Motor neuron (in vitro differentiated cells): ENCODE measurements around the gene RHOD. TPM values are rescaled to one million over a fixed set of nuclear protein-coding genes. Genes with fewer than 3 reads are reported as not detected.

ENCODE experiments used
- ATAC-seq, 8 experiments: fragments of 200-7000 bp; cut with Tn5 transposase; replicated peaks in 6 of 8; 2 replicates each; pipeline ENCODE4 v1.8.0; 2021; ENCODE audit warnings: mild to moderate bottlenecking in 8 of 8, moderate library complexity in 8 of 8
- H3K27ac ChIP-seq, 2 donors: fragments of 250-450 bp; sonication (Bioruptor Pico); 2 replicates each; pipeline ENCODE4 v1.9.0; 2021; ENCODE audit warnings: antibody characterized with exemption in 2 of 2, mild to moderate bottlenecking in 2 of 2, moderate library complexity in 1 of 2
- H3K4me1 ChIP-seq, 2 donors: fragments of 250-450 bp; sonication (Bioruptor Pico); replicated peaks in 1 of 2; 2 replicates each; pipeline ENCODE4 v1.6.1; 2021; ENCODE audit warnings: antibody characterized with exemption in 2 of 2, mild to moderate bottlenecking in 2 of 2, moderate library complexity in 1 of 2
- H3K4me3 ChIP-seq, 5 donors: fragments of 250-450 bp; sonication (Bioruptor Pico); 2 replicates each; pipeline ENCODE4 v1.9.0; 2021; ENCODE audit warnings: antibody characterized with exemption in 5 of 5, mild to moderate bottlenecking in 5 of 5, moderate library complexity in 4 of 5
- WGBS, 10 experiments: fragments of 450-650 bp; shearing (Covaris generic); methylation state at CpG; one replicate each; pipeline ENCODE4 v1.0.0; 2022; 5-methylcytosine and 5-hydroxymethylcytosine counted together
- in situ Hi-C, 9 experiments: fragments of 400-800 bp; cut with MboI; loops; one replicate each; pipeline ENCODE4 v1.15.0; 2021; ENCODE audit warnings: low sequenced_read_pairs in 9 of 9, low pct_unique_long_range_greater_than_20kb in 2 of 9; ENCODE audit not compliant: unreplicated experiment in 9 of 9
- total RNA-seq, 8 experiments: library from RNA; unstranded; fragments of 300-600 nt; gene quantifications; 2 replicates each; pipeline versions ENCODE4 v1.2.3 to v1.2.4, GENCODE V29; 2022

RHOD gene
- total RNA-seq, 8 experiments from 2014 or later = 0.24 to 10.1 (median 1.2) TPM; not detected in 4

- Histone ChIP-seq H3K27ac (no peak overlapping the region), H3K4me3 (no peak overlapping the region), H3K4me1 (peaks cover 13% of the 10 kb centered on the region in 2 donors)
- ATAC-seq = no peak
- WGBS, 10 experiments = 49 to 89% (median 80%) methylated on average over 2 to 9 of the region's 10 CpGs
- in situ Hi-C loops = no loop called here
These were observed 57.7 kb downstream of the RHOD start for GRCh38 chr11:67114275-67114896.

- Histone ChIP-seq H3K4me1 (peaks cover 13 to 14% of the 10 kb centered on the region in 2 donors), H3K4me3 (no peak overlapping the region), H3K27ac (no peak overlapping the region)
- WGBS, 10 experiments = 58 to 90% (median 80%) methylated on average over 1 to 3 of the region's 3 CpGs
- no peak for ATAC-seq
- in situ Hi-C loops = no loop called here
These were observed 60.1 kb downstream of the RHOD start for GRCh38 chr11:67116758-67117105.

- in situ Hi-C loops = no loop called here
- WGBS, 10 experiments = 51 to 91% (median 82%) methylated on average over 3 to 7 of the region's 7 CpGs; no CpG with 5 or more reads in 2 of the 10 experiments
- H3K4me3 ChIP-seq = no peak overlapping the region
These were observed 60.5 kb downstream of the RHOD start for GRCh38 chr11:67117176-67117575.

GRCh38 chr11:67117672-67118180 is 61.1 kb downstream of the RHOD start:
- in situ Hi-C loops = no loop called here

More at GRCh38 chr11:67117176-67117575, 60.5 kb downstream of the RHOD start:
- no peak for ATAC-seq
- Histone ChIP-seq H3K27ac (no peak overlapping the region), H3K4me1 (peaks cover 13 to 18% of the 10 kb centered on the region in 2 donors)

GRCh38 chr11:67118181-67118766 is 61.6 kb downstream of the RHOD start:
- Histone ChIP-seq H3K4me3 (peak overlapping the region; percentile 14 to 23 (median 22)), H3K27ac (peak overlapping the region; percentile 71 to 88), H3K4me1 (peaks cover 13 to 21% of the 10 kb centered on the region in 2 donors)
- WGBS, 10 experiments = 23% methylated on average over 8 of the region's 59 CpGs; no CpG with 5 or more reads in 9 of the 10 experiments
- peak; percentile 13 to 53 (median 42) for ATAC-seq
- in situ Hi-C loops = no loop called here

More at GRCh38 chr11:67117672-67118180, 61.1 kb downstream of the RHOD start:
- Histone ChIP-seq H3K27ac (peak overlapping the region in 1 of 2 donors; percentile 88), H3K4me1 (peaks cover 13 to 21% of the 10 kb centered on the region in 2 donors), H3K4me3 (peak overlapping the region in 3 of 5 donors; percentile 14 to 22 (median 22))
- 25 to 83% (median 39%) methylated on average over 2 to 6 of the region's 65 CpGs; no CpG with 5 or more reads in 6 of the 10 experiments for WGBS, 10 experiments
- no peak for ATAC-seq

GRCh38 chr11:67118801-67119584 is 62.3 kb downstream of the RHOD start, which contains the start of gene KDM2A:
KDM2A (plus strand) TSS chr11:67119263; CDS start chr11:67121317, 2,054 bp downstream.
- in situ Hi-C loops = no loop called here

GRCh38 chr11:67119585-67120391 is 63.1 kb downstream of the RHOD start:
- WGBS, 10 experiments = 0% methylated on average over 3 to 15 of the region's 61 CpGs; no CpG with 5 or more reads in 3 of the 10 experiments
- Histone ChIP-seq H3K4me1 (peaks cover 13 to 21% of the 10 kb centered on the region in 2 donors), H3K27ac (peak overlapping the region; percentile 95 to 97), H3K4me3 (peak overlapping the region; percentile 81 to 97 (median 90))
- ATAC-seq = peak; percentile 18 to 37 (median 22)
- in situ Hi-C loops = no loop called here

More at GRCh38 chr11:67118801-67119584, 62.3 kb downstream of the RHOD start, which contains the start of gene KDM2A:
- ATAC-seq = peak; percentile 77 to 89 (median 86)
- peak within 1 kb of the TSS; percentile 95 to 97 for H3K27ac ChIP-seq
- no CpG with 5 or more reads among the region's 97 CpGs for WGBS, 10 experiments
- peak within 1 kb of the TSS; percentile 81 to 97 (median 90) for H3K4me3 ChIP-seq
- H3K4me1 ChIP-seq = peaks cover 13 to 21% of the 10 kb centered on the region in 2 donors

- Histone ChIP-seq H3K4me1 (peaks cover 13 to 21% of the 10 kb centered on the region in 2 donors), H3K27ac (no peak overlapping the region), H3K4me3 (peak overlapping the region; percentile 81 to 97 (median 90))
- 0 to 10% (median 0%) methylated on average over 1 to 8 of the region's 12 CpGs; no CpG with 5 or more reads in 2 of the 10 experiments for WGBS, 10 experiments
- in situ Hi-C loops = no loop called here
- no peak for ATAC-seq
These were observed 63.8 kb downstream of the RHOD start for GRCh38 chr11:67120456-67120855.

- peak overlapping the region; percentile 81 to 97 (median 90) for H3K4me3 ChIP-seq
- no peak overlapping the region for H3K27ac ChIP-seq
- no peak for ATAC-seq
- H3K4me1 ChIP-seq = peaks cover 13 to 21% of the 10 kb centered on the region in 2 donors
- 0 to 25% (median 9%) methylated on average over 1 to 9 of the region's 9 CpGs for WGBS, 10 experiments
- in situ Hi-C loops = no loop called here
These were observed 64.4 kb downstream of the RHOD start for GRCh38 chr11:67120881-67121710.
